Measurements from ENCODE around the gene RUBCNL. TPM values are rescaled to one million over a fixed set of nuclear protein-coding genes. Genes with fewer than 3 reads are reported as not detected.

Gene RUBCNL
- total and polyA plus RNA-seq, 9 of the 15 experiments (the other 6 are each of a cell fraction or from before 2014, with no cell fraction given): 0.04 to 0.35 (median 0.12) TPM; not detected in 3

GRCh38 chr13:46340011-46340410 is 47.0 kb downstream of the RUBCNL start:
- WGBS (ENCODE audit: insufficient coverage, low coverage, missing lambda C conversion rate): 33% methylated on average over 1 of the region's 1 CpG
- intact Hi-C loops (cut with micrococcal nuclease): no loop called here
- no peaks in the 10 kb centered on the region for H3K79me2 ChIP-seq (ENCODE audit: control insufficient read depth, insufficient read depth, low read length)
- no peaks in the 10 kb centered on the region for H3K9me3 ChIP-seq (replicated peaks; ENCODE audit: control insufficient read depth, insufficient read depth, low read depth, low read length)
- H3K4me2 ChIP-seq (ENCODE audit: insufficient read depth, low read length): no peak overlapping the region
- no peak overlapping the region for H3K27ac ChIP-seq (ENCODE audit: extremely low read depth, low read depth, low read length)
- no peaks in the 10 kb centered on the region for H3K9me1 ChIP-seq (ENCODE audit: control insufficient read depth, insufficient read depth, low read length)
- no peak for ATAC-seq
- no peak overlapping the region for H3K9ac ChIP-seq (ENCODE audit: insufficient read depth in 1 of 2, low read depth in 2 of 2, low read length in 2 of 2)
- in situ Hi-C loops (cut with MboI): no loop called here
- no peaks in the 10 kb centered on the region for H3K36me3 ChIP-seq (ENCODE audit: control insufficient read depth, insufficient read depth, low read length)
- H3K4me3 ChIP-seq: no peak overlapping the region
- peaks cover 0 to 3% of the 10 kb centered on the region in 2 experiments; a peak in 1 of 5 replicates for H3K27me3 ChIP-seq (ENCODE audit: control insufficient read depth in 2 of 2, insufficient read depth in 2 of 2, low read length in 2 of 2)
- no TSS peak for BruUV-seq (replicated peaks)
- no peak overlapping the region for H2AFZ ChIP-seq (ENCODE audit: low read depth, low read length)
- no peaks in the 10 kb centered on the region for H4K20me1 ChIP-seq (replicated peaks; ENCODE audit: control insufficient read depth, insufficient read depth, low read length)
- no peak for DNase-seq (ENCODE audit: extremely low read depth in 1 of 4, low spot score in 3 of 4)
- ChIA-PET CTCF (ENCODE audit: low intra/inter-chr PET ratio) (no interaction called here), POLR2A (no interaction called here)
- H3K4me1 ChIP-seq (replicated peaks in 1 of 2; ENCODE audit: control insufficient read depth in 2 of 2, insufficient read depth in 2 of 2, low read length in 2 of 2): peaks cover 0 to 4% of the 10 kb centered on the region in 2 experiments; a peak in 2 of 5 replicates
- TF ChIP-seq, protein P1, sequence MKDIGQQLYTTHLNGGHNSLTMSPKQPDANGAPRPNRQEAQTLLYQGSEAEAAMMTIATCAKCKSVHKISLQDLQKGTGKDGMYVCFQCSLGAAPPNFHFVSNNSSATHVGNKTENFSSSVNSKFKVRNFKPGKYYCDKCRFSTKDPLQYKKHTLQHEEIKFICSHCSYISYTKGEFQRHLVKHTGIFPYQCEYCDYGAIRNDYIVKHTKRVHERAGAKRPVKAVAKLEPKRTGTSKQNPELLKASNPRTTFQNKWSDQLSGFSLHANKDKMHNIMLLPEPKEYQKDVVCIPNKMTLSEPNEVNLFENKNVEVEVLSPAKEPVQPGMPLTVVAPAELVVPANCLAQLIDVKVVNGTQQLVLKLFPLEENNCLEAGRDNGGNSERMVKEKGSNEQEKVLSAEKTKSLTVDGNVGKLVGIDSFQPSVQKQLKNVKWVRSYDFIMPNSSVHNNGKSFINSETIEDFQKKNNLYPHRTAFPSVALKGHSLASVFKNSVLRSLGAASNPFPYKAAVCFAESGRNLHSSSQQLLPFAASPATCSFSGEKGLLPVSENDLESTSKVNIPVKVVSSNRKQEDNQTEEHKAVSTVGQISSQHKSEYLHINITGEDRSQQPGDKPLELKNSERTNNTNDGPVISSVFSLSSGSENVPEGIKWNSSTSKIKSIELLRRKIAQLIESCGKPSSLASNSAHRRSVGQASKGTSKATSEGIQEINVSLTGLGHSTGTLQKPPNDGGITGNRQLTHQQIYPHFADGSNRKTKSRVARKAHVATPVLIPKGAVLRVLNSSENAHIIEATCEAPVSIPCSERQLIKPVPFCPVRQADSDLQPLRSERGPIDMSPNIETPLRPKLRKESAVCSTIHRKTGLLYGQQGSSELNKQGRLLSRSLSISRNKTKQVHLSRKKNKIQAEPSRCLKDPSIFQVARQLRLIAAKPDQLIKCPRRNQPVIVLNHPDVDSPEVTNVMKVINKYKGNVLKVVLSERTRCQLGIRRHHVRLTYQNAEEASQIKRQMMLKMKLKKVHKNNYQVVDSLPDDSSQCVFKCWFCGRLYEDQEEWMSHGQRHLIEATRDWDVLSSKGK (CRISPR knock-in tag; IDR thresholded peaks at IDR 0.05): no peak
- no peak for TF ChIP-seq STAT5A (IDR thresholded peaks at IDR 0.05; ENCODE audit: borderline replicate concordance, low read length)
- FAIRE-seq: no peak

Measured in K562 (cell line).